NCI-H2171 (cell line): Measurements from ENCODE around the gene SIM2.
"Not testable (repeated sequence)": the region's sequence is repeated elsewhere in the genome, so short reads cannot be mapped to it uniquely, and the experiment has no call there.

Experiments used
- DNase-seq: peaks from one replicate; lab custom pipeline; 2025; lab: John Stamatoyannopoulos, UW

SIM2 gene, protein sequence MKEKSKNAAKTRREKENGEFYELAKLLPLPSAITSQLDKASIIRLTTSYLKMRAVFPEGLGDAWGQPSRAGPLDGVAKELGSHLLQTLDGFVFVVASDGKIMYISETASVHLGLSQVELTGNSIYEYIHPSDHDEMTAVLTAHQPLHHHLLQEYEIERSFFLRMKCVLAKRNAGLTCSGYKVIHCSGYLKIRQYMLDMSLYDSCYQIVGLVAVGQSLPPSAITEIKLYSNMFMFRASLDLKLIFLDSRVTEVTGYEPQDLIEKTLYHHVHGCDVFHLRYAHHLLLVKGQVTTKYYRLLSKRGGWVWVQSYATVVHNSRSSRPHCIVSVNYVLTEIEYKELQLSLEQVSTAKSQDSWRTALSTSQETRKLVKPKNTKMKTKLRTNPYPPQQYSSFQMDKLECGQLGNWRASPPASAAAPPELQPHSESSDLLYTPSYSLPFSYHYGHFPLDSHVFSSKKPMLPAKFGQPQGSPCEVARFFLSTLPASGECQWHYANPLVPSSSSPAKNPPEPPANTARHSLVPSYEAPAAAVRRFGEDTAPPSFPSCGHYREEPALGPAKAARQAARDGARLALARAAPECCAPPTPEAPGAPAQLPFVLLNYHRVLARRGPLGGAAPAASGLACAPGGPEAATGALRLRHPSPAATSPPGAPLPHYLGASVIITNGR

DNA sequence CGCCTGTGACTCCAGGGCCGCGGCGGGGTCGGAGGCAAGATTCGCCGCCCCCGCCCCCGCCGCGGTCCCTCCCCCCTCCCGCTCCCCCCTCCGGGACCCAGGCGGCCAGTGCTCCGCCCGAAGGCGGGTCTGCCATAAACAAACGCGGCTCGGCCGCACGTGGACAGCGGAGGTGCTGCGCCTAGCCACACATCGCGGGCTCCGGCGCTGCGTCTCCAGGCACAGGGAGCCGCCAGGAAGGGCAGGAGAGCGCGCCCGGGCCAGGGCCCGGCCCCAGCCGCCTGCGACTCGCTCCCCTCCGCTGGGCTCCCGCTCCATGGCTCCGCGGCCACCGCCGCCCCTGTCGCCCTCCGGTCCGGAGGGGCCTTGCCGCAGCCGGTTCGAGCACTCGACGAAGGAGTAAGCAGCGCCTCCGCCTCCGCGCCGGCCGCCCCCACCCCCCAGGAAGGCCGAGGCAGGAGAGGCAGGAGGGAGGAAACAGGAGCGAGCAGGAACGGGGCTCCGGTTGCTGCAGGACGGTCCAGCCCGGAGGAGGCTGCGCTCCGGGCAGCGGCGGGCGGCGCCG is at the start of gene SIM2:
Gene SIM2 (plus strand): TSS at position 135 of the 565 bp plus-strand sequence. CDS start 632 bp downstream, outside the sequence.
- peak; percentile 9 for DNase-seq

DNA sequence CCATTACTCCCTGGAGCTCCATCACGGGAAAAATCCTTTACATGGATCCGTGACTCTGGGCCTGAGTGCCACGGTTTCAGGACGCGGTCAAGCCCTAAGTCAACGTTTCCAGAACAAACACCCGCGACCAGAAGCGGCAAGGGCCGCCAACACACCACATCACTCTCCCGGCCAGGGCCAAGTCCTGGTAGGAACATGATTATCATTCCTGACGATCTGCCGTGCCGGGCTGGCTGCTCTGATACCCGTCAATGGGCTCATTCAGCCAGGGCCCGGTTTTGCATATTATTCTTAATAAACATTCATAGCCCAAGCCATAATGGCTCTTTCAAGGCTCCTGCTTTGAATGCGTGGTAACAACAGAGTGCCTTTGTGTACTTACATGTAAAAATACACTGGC is 44.6 kb upstream of the SIM2 start:
- DNase-seq: no peak

DNA sequence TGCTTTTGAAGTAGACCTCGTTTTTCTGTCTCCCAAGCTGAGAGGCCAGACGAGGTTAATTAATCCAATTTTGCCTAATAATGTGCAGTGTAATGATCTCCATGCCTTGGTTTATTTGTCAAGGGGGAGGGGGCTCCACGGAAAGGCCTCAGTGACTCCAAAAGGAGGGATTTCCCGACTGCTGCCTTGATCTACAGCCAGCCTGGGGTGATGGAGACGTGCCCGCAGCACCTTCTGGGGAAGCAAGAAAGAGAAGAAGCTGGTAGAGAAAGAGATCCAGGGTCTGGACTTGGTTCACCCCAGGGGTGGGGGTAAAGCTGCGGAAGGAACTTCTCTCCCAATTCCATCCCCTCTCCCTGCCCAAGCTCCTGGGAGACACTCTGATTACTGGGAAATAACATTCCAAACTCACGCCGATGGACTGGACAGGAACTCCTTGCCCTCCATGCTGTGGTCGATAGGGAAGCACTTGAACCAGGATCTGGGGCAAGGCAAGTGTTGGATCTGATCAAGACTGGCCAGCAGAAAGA is 44.1 kb upstream of the SIM2 start:
- DNase-seq: no peak

DNA sequence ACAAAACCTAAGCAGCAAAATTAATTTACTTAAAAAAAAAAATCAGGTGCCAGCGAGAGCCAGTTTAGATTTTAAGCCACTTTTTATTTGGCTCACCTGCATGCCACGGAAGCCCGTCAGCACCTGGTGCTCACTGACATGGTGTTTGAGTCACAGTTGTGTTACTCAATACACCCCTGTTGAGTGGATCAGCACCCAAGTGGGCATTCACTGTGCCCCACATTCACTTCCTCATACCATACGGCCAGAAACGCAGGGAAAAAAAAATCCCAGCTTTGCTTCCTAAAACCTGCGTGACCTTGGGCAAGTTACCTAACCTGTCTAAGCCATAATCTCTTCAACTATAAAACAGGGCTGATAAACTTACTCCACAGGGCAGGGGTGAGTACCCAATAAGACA is 42.8 kb upstream of the SIM2 start:
- no peak for DNase-seq

DNA sequence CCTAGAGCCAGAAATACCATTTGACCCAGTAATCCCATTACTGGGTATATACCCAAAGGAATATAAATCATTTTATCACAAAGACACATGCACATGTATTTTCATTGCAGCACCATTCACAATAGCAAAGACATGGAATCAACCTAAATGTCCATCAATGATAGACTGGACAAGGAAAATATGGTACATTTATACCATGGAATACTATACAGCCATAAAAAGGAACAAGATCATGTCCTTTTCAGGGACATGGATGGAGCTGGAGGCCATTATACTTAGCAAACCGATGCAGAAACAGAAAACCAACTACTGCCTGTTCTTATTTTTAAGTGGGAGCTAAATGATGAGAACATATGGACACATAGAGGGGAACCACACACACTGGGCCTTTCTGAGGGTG is 41.6 kb upstream of the SIM2 start:
- DNase-seq: not testable (repeated sequence)

DNA sequence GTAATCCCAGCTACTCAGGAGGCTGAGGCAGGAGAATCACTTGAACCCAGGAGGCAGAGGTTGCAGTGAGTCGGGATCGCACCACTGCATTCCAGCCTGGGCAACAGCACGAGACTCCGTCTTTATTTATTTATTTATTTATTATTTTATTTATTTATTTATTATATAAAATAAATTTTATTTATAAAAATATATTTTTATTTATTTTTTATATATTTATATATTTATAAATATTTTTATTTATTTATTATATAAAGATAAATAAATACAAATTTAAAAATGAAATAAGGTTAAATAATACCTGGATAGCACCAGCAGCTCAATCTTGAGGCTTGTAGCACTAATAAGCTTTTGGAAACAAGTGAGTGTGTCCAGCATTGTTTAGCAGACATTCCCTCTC is 40.9 kb upstream of the SIM2 start:
- DNase-seq: no peak

DNA sequence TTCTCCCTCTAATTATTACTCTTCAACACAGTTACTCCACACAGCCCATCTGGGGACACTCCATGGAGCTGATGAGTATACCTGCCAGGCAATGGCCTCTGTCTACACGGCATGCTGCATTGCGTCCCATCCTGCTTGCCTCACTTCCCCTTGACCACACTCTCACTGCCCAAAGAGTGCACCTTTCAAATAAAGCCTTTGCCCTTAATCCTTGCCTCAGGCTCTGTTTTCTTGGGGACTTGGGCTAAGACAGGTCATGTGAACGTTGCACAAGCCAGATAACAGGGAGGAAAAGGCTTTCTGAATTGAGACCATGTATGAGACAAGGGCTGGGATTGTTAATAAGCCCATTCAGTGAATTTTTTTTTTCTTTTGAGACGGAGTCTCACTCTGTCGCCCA is 40.0 kb upstream of the SIM2 start:
- DNase-seq: no peak

DNA sequence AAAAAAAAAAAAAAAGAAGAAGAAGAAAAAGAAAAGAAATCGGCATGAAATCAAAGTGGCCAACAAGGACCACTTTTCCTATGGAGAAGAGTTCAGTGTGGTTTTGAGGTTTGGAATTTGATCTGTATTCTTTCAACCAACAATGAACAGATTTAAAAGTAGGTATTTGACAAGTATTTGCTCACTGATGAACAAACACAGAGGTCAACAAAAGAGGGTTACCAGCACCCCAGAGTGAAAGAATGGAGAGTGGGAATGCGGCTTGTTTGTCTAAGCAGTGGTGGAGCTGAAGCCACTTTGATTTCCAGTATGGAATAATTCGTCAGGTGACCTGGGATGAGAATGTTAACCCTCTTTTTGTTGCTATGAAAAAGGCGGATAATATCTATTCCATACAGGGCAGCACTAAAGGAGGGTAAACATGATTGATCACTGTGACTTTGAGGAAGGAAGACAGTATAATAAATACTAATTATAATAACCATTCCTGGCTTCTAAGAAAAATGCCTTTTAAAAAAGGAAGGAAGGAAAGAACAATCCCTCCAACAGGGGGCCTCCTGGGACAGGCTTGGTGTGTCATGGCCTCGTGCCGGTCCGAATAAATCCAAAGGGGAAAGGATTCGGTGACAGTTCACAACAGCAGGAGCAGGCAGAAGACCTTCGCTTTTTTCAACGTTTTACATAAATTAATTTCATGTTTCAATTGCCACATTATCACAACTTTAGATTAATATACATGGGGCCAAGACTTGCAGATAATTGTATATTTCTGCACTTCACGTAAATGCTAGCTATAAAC is 37.2 kb upstream of the SIM2 start:
- DNase-seq: no peak

DNA sequence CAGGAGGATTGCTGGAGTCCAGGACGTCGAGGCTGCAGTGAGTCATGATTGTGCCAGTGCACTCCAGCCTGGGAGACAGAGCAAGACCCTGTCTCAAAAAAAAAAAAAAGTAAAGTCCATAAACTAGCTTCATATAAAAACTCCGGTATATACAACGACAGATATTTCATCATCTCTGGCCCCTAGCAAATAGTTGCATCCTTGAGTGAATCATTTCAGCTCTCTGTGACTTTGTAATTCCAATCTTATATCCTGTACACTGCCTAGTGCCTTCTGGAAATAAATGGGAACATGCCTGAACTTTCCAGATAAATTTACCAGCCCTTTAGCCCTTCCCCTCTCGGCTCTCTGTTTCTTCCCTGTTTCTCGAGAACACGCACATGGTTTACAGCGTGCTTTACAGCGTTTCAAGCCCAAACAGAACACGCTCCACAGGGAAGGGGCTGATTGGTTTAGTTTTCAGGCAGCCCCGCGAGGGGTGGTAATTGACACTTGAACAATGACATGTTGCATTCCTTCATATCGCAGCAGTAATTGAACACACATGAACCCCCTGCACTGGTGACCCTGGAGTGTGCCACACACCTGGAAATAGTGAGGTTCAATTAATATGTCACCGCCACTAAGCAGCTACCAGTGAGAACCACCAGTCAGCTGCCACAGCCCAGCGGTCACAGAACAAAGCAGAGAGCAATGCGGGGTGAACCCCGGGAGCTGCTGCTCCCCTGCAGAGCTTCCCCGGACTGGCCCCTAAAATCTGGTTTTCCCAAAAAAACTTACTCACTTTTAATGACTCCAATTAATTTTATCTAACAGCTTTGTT is 35.7 kb upstream of the SIM2 start:
- no peak for DNase-seq

DNA sequence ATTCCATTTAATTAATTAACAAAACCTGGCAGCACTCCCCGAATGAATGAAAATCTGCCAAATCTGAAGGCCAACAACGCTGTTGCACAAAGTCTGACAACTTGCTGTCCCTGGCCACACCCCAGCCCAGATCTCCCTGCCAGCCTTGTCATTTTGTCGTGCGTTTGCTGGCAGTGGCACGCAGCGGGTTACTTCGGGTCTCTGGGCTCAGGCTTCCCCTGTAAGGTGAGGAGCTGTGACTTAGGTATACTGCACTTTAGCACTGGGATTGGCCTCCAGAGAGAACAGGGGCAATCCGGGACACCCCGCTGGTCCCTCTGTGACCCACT is 34.3 kb upstream of the SIM2 start:
- DNase-seq: no peak

DNA sequence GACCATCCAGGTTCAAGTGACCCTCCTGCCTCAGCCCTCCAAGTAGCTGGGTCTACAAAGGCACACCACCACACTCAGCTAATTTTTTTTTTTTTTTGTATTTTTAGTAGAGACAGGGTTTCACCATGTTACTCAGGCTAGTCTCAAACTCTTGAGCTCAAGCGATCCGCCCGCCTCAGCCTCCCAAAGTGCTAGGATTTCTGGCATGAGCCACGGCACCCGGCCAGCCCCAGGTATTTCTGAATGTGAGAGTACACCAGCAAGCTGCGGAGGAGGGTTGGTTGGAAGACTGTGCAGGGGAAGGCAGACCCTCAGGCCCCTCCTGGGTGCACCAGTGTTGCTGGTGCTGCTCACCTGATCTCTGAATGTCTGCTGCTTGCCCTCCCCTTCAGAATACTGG is 33.1 kb upstream of the SIM2 start:
- DNase-seq: no peak

DNA sequence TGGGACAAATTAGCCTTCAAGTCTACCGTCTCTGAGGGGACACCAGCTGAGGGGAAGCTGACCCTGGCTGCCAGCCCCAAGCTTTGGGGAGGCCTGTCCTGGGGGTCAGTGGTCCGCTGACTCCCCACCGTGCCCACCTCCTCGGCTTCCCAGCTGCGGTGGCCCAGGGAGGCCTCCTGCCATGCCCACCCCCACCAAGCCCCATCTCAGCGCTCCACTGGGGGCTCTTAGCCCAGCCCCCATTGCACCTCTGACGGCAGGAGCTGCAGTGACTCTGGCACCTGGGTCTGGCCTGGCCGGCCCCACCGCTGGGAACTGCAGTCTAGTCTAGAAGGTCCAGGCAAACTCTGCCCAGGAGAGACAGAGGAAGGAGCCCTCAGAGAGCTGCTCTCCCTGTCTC is 30.2 kb upstream of the SIM2 start:
- DNase-seq: no peak

DNA sequence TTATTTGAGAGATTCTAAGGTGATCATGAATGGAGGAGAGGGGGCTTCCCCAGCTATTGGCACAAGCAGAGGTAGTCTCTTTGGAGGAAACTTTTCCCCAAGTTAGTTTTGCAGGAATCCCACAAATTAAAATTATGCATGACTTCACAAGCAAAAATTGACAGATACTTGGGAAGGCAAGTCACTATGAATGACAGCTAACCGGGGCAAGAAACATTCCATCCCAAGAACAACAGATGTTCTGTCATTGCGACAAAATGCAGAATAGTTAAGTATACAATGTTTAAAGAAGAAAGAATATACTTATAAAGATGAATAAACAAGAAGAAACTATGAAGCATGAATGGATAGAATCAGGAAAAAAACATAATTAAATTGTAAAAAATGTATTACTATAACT is 27.1 kb upstream of the SIM2 start:
- DNase-seq: no peak

DNA sequence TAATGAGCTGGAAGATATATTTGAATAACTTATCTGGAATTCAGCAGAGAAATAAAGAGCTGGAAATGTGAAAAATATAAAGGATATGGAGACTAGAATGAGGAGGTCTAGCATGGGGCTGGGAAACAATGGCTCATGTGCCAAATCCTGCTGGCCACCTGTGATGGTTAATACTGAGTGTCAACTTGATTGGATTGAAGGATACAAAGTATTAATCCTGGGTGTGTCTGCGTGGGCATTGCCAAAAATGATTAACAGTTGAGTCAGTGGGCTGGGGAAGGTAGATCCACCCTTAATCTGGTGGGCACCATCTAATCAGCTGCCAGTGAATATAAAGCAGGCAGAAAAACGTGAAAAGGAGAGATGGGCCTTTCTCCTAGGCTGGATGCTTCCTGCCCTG is 26.6 kb upstream of the SIM2 start:
- DNase-seq: not testable (repeated sequence)

DNA sequence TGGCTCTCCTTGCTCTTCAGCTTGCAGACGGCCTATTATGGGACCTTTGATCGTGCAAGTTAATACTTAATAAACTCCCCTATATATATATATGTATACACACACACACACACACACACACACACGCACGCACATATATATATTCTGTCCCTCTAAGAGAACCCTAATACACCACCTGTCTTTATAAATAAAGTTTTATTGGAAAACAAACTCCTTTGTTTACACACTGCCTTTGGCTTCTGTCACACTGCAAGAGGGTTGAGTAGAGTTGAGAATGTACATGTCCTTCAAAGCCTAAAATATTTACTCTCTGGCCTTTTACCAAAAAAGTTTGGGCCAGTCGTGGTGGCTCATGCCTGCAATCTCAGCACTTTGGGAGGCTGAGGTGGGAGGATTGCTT is 26.2 kb upstream of the SIM2 start:
- DNase-seq: no peak

DNA sequence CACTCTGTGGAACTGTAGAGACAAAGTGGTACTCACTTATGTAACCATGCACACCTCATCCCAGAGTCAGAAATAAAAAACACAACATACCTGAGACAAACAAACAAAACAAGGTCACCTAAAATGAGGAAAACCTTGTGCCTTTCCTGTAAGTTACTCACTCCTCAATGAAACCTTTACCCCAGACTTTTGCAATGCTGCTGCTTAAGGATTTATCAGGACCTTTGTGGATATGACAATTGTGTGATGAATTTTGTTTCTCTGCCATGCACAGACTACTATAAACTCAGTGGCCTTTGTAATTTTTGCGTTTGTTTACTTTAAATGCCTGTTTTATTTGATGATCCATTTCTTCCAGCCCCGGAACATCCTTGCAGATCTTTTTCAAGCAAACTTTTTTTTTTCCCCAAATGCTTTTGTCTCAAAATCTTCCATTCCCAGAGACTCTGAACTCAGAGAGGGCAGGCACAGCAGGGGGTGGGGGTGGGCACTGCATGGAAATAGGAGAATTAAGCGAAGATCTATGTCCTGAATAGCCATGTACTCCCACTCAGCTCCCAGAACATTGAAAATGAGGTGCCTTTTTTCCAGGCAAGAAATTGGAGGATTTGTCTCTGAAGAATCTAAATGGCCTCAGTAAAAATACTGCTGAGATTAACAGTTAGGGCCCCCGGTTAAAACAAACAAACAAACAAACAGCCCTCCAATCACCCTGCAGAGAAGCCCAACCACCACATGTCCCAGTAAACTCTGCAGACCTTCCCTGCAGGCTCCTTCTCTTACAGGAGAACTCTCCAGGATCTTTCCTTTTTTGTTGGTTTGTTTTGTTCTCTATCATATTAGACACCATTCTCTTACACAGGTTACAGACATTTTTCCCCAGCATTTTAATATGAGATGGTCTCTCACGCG is 22.6 kb upstream of the SIM2 start:
- no peak for DNase-seq

DNA sequence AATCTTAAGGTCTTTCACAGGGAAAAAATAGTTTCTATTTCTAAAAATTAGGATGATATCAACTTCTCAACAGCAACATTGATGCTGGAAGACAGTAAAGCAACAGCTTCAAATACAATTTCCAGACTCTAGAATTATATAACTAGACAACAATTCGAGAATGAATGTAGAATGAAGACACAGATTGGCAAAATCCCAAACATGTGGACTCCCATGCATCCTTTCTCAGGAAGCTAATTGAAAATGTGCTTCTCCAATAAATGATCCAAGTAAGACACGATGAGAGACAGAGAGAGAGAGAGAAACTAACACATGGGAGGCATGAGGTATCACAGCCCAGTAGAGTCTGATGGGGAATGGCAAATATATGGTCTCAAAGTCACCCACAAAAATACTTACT is 21.5 kb upstream of the SIM2 start:
- no peak for DNase-seq

DNA sequence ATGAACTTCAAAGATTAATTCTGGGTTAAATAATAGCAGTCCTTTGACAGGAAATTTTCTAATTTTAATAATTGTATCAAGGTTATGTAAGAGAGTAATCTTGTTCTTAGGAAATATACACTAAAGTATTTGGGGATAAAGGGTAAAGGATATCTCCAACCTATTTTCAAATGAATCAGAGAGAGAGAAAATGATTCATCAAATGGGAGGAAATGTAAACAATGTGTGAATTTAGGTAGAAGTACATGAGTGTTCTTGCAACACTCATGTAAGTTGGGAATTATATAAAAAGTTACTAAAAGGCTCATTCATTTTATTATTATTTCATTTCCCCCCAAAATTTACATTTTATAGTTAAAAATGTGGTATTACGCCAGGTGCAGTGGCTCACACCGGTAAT is 20.4 kb upstream of the SIM2 start:
- no peak for DNase-seq

DNA sequence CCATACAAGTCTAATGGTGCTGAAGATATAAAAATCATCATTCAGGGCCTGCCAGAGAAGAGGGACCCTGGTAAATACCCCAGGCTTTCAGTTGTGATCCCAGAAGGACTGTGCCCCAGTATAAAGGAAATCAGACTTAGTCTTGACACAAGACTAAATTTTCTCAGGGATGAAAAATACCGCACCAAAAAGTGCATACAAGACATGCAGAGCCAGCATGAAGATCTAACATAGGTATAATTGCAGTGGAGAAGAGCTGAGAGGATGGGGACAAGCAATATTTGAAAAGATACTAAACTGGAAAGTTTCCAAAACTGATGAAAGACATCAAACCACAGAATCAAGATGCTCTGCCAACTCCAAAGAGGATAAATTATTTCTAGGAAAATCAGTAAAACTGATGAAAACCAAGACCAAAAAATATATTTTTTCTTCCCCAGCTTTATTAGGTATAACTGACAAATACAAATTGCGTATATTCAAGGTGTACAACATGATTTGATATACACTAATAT is 17.7 kb upstream of the SIM2 start:
- no peak for DNase-seq
